HCEC 1CT (cell line): Measurements from ENCODE around the gene SVEP1.
"Not testable (repeated sequence)": the region's sequence is repeated elsewhere in the genome, so short reads cannot be mapped to it uniquely, and the experiment has no call there.

Experiments
- DNase-seq: peaks from one replicate; pipeline ENCODE4 v3.0.0-alpha.2; 2017

SVEP1 gene

DNA sequence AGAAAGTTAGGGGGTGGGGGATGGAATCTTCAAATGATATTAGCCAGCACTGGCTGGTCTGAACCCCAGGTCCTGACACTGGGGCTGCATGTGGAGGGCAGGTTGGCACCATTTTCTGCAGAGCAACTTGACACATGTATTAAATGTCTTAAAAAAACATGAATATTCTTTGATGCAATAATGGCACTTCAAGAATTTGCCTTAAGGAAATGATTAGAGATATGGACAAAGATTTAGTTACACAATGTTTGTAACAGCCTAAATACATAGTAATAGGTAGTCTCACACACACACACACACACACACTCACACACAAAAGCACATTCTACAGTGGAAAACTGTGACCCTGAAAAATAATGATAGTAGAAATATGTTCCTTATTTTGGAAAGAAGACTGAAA lies 3.6 kb downstream of the SVEP1 start:
- DNase-seq = no peak

DNA sequence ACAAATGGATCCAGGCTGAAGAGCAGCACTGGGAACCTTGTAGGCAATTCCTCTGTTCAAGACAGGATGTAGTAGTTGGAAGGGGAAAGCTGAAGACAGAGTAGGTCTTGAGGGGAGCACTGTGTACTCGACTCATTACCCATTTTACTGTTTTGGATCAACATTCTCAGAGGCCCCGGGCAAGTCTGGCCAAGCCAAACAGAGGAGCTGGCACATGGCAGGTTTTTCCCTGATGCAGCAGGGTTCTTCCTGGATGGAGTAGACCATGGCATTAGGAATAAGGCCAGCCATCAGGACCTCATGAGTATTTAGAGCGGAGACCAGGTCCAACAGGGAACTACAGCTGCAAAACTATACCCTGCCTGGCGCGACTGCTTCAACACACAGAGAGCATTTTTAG lies 4.4 kb downstream of the SVEP1 start:
- no peak for DNase-seq

DNA sequence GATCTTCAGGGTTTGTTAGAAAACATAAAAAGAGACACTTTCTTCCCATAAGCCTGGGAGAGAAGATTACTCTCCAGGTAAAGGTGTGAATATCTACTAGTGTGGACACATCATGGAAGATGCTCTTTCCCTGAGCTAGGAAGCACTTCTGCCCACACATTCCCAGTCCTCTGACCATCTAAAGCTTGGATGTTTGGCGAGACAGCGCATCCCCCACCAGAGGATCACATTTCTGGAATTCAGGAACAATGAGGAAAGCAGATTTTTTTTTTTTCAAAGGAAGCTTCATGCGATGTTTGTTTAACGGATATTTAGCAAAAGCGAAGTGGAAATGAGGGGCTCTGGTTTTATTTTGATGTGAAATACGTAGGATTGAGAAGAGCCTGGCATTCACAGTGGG lies 6.2 kb downstream of the SVEP1 start:
- DNase-seq = no peak

DNA sequence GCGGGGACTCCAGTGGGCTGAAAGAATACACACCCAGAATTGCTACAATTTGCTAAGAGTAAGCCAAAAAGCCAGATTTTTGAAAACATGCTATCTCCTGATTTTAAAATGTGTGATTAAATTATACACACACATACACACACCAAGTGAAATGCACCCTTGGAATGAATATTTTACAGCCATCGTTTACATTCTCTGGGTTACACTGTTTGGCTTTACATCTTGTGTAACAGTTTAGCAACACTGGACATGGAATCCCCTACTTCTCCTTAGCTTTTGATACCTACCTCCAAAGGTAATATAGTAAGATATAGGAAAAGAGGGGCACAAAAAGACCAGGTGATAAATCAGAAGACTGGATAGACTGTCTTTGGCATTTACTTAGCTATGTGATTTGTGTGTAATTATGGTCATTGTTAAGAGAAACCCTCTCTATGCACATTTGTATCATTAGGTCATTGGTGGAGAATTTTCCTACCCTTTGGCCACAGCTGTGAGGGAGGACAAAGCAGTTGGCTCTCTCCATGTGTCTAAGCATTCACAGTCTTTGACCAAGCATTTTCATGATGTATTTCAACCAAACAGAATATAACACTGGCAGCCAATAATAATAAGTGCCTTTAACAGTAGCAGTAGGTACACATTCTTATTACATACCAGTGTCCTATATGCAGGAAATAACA lies 7.6 kb downstream of the SVEP1 start:
- no peak for DNase-seq

DNA sequence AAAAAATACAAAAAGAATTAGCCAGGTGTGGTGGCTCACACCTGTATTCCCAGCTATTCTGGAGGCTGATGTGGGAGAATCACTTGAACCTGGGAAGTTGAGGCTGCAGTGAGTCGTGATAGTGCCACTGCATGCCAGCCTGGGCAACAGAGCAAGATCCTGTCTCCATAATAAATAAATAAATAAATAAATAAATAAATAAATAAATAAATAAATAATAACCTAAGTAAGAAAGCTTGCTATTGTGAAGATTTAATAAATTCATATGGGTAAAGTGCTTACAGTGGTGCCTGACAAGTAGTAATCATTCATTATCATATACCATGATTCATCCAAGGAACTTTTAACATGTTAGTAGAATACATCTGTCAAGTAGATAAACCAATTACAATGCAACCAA lies 13.4 kb downstream of the SVEP1 start:
- no peak for DNase-seq

DNA sequence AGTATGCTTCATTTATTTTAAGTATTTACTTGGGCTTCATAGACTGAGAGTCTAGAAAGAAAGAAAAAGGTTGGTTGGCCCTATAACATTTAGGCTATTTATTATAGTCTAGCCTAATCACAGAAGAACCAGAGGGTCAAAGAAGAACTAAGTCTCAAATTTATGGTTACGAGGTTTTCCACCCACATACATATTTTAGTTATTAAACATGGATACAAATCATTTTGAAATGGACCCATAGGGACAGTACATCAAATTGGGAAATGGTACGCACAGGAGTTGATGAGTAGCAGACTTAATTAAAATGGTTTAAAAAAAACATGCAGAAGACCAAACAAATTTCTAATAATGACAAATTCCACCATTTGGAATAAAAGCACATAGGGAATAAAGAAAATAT lies 17.7 kb downstream of the SVEP1 start:
- DNase-seq = no peak

DNA sequence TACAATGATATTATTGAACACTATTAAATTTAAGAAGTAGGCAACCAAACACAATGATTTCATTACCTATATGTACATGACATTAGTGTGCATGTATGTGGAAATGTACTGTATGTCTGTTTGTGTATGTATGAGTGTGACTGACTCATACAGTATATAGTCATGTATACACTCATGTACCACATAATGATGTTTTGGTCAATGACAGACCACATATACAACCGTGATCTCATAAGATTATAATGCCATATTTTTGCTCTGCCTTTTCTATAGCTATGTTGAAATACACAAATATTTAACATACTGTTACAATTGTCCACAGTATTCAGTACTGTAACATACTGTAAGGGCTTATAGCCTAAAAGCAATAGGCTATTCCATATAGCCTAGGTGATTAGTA lies 19.7 kb downstream of the SVEP1 start:
- DNase-seq = peak; percentile 84

DNA sequence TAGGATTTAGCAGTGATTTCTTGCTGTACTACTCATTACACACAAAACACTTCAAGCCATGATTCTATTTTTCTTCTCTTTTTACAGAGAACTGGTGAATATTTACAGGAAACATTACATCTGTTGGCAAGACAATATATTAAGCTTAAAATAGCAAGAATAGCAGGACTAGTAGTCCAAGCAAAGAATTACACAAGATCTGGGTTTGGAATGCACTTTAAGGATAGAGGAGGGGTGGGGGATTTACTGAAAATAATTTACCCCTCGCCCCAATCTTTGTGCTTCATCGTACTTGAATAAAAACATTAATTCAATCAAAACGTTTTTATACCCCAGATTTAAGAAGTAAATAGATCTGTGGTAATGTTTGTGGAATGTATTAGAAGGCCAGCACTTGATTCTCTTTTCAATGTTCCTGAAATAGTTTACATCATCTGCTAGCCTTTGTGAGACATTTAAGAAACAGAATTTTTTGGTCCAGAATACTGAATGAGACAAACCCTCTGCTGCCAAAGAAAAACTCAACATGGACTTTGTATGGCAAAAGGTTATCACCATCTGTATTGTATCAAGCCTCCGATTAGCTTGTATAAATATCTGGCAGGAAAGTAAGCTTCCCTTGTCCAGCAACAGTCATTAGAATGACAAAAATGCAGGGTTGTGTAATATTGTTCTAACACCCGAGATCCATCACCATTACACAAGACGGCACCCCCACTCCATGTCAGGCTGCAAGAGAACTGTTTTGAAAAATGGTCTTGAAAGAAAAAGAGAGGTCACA lies 23.8 kb downstream of the SVEP1 start:
- DNase-seq = peak; percentile 97

DNA sequence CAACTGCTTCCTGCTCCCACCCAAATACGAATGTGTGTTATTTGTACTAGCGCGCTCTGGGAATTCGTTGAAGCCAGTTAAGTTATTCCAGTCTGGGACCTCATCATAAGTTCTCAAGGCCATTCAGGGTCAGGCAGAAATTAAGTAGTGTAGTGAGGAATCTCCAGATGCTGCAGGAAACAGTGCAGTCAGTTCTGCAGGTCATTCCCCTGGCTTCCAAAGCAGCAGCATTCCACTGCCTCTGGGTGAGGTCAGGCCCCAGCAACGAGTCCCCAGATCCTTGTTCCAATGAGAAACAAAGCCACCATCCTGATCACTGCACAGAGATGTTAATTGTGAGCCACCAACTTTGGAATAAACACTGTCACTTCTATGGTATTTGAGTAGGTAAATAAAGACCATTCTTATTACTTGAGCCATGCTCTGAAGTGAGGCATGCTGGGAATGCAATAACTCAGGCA lies 33.1 kb downstream of the SVEP1 start:
- no peak for DNase-seq

DNA sequence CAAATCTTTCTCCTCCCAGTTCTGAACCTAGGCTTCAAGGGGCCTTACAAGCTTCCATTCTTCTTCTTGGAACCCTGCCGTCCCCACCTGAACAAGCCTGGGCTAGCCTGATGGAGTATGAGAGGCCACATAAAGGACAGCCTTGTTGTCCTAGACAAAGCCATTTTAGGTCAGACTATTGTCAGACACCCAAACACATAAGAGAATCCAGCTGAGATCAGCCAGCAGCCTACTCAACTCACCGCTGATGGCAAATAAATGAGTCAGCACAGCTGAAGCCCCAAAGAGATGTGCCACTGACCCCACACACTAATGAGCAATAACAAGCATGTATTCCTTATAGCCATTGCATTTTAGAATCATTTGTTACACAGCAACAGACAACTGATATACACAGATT lies 33.8 kb downstream of the SVEP1 start:
- no peak for DNase-seq

DNA sequence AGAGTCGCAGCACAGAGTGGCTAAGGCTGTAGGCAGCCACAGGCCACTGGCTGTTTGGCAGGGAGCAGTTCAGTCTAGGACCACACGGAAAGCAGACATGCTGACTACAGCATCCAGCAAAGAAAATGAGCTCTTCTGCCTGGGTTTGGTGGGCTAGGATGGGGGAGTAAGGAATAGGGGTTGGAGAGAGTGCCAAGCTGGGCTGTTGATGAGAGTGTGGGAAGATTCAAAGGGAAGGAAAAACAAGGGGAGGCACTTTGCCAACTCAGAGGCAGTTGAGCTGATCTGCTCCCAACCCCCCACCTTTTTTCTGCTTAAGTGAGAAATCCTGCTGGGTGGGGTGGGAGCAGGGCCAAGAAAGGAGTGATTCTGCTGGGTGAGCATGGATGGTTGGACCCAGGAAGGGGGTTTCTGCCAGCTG lies 35.9 kb downstream of the SVEP1 start:
- DNase-seq = no peak

DNA sequence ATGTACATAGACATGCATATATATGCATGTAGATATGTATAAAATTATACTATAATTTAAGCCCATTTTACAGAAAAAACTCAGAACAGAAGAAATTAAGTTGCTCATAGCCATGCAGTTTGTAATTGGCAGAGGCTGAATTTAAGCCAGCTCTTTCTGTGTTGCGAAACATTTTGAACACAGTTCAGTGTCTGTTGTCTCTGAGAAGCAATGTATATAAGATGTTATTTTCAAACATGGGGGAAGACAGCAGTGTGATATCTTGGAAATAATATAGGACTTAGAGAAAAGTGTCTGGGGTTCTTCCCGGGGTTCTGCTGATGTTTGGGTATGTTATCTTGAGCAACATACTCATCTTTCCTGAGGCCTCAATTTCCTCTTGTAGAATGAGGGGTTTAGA lies 37.6 kb downstream of the SVEP1 start:
- DNase-seq = no peak

DNA sequence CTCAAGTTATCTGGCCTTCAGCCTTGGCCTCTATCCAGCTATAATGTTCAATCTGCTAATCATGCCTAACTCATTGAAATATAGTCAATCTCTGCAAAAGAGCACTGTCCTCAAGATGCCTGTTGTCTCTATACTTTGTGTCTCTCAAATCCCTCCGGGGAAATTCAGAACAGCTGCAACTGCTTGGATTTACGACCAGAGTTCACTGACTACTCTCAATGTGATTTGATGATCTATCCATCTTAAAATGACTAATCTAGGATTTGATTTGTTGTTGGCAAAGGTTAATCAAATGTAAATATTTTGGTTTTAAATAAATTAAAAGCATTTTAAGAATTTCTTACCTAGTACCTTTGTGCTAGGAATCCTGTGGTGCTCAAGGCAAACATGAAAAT lies 40.9 kb downstream of the SVEP1 start:
- peak; percentile 56 for DNase-seq

DNA sequence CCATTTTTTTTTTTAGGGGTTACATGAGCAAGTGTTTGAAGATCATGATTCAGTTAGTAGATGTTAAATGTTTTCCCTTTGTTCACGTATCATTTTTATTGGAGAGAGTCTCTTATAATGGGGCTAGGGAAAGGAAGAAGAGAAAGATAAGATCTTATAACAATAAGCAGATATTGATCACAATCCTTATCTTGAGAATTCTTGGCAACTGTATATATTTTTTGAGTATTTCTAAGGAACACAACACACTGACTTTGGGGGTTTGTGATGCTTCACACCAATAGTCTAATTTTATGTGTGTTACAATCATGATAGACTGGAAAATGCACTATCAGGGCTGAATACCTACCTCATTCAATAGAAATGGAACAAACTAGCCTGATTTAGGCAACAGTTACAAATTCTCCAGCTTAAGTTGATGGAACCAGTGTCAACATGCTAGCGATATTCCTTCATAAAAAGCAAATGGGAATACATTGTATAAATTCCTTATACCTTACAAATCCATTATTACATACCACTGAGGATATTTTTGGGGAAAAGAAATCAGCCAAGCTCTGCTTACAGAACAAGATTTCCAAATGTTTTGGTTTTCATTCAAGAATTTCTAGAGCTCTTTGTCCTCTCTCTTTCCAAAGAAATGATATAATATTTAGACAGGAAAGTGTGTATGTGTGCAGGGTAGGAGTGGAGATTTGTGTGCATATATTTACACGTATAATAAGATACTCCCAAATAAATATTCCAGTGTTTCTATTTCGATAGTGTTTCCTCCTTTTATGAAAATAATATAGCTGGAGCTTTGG lies 41.5 kb downstream of the SVEP1 start:
- peak; percentile 84 for DNase-seq

DNA sequence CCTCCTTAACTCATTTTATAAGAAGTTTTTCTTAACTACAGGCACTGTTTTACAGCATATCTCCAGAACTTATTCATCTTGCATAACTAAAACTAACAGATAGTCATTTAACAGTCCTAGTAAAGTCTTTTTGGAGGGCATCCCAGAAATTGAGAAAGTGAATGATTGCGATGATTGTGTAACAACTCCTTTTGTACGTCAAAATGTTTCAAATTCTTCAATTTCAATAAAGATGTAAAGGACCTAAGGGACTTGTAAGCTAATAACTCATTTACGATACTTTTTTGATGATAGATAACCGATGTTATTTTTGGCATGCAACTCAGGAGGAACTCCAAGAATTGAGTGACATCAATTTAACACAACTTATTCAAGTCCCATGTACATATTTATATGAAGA lies 42.7 kb downstream of the SVEP1 start:
- peak; percentile 88 for DNase-seq

DNA sequence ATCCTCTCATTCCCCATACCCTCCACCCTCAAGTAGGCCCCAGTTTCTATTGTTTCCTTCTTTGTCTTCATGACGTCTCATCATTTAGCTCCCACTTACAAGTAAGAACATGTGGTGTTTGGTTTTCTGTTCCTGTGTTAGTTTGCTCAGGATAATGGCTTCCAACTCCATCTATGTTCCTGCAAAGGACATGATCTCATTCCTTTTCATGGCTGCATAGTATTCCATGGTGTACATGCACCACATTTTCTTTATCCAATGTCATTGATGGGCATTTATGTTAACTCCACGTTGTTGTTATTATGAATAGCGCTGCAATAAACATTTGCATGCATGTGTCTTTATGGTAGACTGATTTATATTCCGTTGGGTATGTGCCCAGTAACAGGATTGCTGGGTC lies 45.4 kb downstream of the SVEP1 start:
- not testable (repeated sequence) for DNase-seq

DNA sequence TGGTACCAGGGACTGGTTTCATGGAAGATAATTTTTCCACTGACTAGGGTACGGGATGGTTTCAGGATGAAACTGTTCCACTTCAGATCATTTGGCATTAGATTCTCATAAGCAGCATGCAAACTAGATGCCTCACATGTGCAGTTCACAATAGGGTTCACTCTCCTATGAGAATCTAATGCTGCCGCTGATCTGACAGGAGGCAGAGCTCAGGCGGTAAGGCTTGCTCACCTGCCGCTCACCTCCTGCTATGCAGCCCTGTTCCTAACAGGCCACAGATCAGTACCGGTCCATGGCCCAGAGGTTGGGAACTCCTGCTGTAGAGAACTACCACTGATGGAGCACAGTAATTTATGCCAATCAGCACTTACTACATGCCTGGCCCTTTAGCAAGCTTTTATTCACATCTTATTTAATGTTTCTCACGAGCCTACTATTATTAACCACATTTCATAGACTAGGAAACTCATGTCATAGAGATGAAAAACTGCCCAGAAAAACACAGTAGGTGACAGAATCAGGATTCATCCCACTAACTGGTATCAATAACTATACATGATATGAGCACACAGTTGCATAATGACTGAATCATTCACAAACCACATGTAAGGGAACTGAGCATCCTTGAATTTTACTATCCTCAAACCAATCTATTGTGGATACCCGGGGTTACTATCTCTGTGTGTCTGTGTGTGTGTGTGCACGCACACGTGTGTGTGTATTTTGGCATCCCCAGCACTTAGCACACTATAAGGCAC lies 46.5 kb downstream of the SVEP1 start:
- peak; percentile 76 for DNase-seq

DNA sequence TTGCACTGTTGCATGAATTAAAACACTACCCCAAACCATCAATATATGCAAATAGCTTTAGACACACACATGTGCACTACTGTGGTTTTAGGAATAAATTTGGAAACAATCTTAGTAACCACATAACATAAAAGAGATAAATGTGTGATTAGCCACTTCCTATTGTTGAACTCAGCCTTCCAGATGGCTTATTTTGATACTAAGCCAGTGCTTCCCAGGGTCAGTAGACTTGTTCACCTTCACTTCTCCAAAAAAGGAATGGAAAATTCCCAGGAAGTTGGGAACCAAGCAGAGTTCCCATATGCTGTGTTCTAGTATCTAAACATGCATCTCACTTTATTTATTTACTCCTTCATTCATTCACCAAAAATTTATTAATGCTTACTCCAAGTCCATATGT lies 47.8 kb downstream of the SVEP1 start:
- peak; percentile 96 for DNase-seq

DNA sequence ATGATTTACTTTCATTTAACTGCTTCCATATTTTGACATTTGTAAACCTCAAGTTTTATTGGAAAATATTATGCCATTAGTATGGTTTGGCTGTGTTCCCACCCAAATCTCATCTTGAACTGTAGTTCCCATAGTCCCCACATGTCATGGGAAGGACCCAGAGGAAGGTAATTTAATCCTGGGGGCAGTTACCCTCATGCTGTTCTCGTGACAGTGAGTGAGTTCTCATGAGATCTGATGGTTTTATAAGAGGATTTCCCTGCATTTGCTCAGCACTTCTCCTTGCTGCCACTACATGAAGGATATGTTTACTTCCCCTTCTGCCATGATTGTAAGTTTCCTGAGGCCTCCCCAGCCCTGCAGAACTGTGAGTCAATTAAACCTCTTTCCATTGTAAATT lies 48.3 kb downstream of the SVEP1 start:
- DNase-seq = peak; percentile 61

DNA sequence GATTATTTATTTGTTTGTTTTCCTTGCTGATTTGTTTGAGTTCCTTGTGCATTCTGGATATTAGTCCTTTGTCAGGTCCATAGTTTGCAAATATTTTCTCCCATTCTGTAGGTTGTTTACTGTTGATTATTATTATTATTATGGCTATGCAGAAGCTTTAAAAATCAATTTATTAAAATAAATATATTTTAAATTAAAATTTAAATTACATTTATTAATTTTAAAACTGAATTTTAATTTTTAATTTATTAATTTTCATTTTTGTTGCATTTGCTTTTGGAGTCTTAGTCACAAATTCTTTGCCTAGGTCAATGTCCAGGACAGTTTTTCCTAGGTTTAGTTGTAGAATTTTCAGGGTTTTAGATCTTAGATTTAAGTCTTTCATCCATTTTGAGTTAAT lies 50.9 kb downstream of the SVEP1 start:
- DNase-seq = no peak

DNA sequence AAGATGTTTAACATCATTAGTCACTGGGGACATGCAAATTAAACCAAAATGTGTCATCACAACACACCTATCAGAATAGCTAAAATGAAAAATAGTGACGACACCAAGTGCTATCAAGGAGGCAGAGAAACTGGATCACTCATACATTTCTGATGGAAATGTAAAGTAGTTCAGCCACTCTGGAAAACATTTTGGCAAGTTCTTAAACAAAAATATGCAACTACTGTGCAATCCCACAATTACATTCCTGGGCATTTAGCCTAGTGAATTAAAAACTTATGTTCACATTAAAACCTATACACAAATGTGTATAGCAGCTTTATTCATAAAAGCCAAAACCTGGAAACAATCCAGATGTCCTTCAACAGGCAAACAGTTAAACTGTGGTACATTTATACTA lies 53.1 kb downstream of the SVEP1 start:
- peak; percentile 90 for DNase-seq

DNA sequence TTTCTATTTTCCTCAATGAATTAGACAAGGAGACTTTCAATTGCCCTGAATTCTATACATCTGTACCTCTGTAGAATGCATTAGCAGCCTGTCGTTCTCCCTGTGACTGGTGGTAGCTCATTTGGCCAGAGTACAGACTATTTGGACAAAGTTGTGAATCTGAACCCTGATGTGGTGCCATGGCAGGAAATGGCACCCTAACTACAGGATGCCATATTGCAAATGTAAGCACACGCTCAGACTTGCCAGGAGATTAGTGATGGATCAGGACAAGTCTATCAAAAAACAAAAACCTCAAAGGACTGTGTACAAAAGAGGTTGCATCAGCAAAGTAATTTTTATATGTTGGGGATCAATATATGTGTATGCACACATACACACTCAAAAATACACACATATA lies 58.3 kb downstream of the SVEP1 start:
- no peak for DNase-seq

DNA sequence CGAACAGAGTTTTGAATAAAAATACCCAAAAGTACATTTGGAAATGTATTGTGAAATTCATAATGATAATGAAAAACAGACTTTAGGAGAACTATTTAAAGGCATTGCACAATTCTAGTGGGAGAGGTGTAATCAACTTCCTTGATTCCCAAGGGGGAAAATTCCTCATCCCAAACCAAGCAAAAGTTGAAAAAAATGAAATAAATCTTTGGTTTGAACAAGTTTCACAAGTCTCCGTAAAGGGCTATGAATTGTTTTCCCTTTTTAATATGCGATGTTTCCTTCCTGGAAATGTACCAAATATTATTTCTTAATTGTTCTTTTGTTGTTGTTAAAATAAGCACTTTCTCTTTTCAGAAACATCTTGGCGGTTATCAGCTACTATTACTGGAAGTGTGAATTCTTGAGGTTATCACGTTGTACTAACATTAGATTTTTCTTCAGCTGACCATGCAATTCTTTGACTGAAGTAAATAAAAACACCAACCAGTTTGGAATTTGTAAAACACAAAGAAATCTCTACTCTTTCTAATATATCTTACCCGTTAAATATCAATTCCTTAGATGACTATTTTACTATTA lies 59.3 kb downstream of the SVEP1 start:
- peak; percentile 84 for DNase-seq
